NCI-H1436 (cell line): ENCODE data around the gene MKRN2OS.

Experiments used
- DNase-seq: peaks from one replicate; lab custom pipeline; 2025; lab: John Stamatoyannopoulos, UW

The MKRN2OS gene

GRCh38 chr3:12513694-12514446, 31.4 kb downstream of the MKRN2OS start:
- no peak for DNase-seq

- no peak for DNase-seq
Measured at GRCh38 chr3:12512534-12513118, 32.7 kb downstream of the MKRN2OS start.

DNA sequence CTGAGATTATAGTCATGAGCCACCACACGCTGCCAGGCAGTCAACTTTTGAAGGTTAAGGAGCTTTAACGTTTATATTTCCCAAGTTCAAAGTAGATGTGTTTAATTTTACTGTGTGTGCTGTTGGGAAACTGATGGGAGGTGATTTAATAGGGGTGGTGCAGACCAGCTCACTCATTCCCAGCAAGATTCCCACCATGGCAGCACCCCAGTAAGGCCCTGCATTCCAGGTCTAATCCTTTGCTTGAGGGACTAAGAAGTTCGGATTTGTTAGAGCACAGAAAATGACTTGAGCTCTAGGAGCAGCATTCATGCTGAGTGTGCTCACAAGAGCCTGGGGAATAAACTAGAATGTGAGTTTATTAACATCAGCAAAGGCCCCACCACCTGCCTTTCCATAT, 35.8 kb downstream of the MKRN2OS start:
- DNase-seq: no peak

GRCh38 chr3:12508291-12508700, 37.0 kb downstream of the MKRN2OS start:
- no peak for DNase-seq

- no peak for DNase-seq
Measured at GRCh38 chr3:12507591-12508281, 37.6 kb downstream of the MKRN2OS start.

GRCh38 chr3:12506201-12506709, 39.0 kb downstream of the MKRN2OS start:
- no peak for DNase-seq

- DNase-seq: no peak
Measured at GRCh38 chr3:12503126-12503957, 42.0 kb downstream of the MKRN2OS start.

- no peak for DNase-seq
Measured at GRCh38 chr3:12501360-12502020, 43.8 kb downstream of the MKRN2OS start.

- no peak for DNase-seq
Measured at GRCh38 chr3:12499474-12499873, 45.8 kb downstream of the MKRN2OS start.

- no peak for DNase-seq
Measured at GRCh38 chr3:12496453-12496761, 48.9 kb downstream of the MKRN2OS start.

DNA sequence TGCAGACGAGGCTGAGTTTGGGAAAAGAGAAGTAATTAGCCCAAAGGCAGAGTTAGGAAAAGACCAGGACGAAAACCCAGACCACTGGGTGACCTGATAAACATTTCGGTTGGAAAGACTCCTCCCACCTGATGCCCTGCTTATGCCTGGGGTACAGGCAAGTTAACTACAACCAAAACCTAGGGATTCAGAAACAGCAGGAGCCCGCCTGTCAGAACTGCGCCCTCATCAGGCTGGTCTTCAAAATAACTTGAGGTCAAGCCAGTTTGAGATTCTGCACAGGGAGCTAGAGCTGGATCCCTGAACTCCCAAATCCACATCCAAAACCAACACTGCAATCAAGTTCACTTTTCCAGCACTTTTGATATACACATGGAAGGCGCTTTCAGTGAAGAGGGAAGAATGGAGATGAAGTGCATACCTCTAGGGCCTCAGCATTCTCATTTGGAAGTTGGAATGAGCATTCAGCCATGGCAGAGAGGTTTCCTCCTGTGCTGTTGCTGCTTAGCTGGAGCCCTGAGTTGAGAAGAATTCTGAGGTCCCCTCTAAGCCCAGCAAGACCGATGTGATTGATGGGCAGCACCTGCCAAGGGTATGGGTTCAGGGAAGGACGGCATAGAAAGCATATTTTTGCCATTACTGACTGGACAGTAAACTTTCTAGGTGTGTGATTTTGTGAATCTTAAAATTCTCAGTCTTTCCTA, 49.4 kb downstream of the MKRN2OS start:
- no peak for DNase-seq

DNA sequence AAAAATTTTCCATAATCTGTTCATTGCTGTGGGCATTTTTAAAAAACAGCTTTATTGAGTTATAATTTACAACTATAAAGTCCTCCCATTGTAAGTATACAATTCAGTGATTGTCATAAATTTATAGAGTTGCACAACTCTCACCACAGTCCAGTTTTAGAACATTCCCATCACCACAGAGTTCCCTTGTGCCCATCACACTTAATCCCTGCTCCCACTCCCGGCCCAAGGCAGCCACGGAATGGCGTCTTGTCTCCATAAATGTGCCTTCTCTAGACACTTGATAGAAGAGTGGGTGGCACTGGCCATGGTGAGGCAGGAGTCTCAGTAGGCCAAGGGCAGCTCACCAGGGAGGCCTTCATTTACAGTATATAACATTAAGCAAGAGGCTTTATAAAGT, 54.8 kb downstream of the MKRN2OS start:
- DNase-seq: no peak

DNA sequence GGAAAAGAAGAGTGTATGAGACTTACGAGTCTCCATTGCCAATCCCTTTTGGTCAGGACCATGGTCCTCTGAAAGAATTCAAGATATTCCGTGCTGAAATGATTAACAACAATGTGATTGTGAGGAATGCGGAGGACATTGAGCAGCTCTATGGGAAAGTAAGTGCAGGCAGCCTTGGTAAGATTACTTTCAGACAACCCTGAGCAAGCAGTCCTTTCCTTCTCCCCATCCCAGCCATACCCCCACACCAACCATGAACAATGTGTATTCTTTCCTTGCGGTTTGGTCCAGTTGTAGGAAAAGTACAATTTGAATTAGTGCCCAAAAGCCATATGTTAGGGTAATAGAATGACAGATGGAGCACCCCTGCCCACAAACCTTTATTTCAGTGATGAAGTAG, 55.5 kb downstream of the MKRN2OS start:
- DNase-seq: no peak
